Umbilical cord (tissue), 2 donors: ENCODE measurements around the gene RTN4. TPM values are rescaled to one million over a fixed set of nuclear protein-coding genes. Genes with fewer than 3 reads are reported as not detected.
"Not testable (repeated sequence)": the region's sequence is repeated elsewhere in the genome, so short reads cannot be mapped to it uniquely, and the experiment has no call there.

Experiments used
- DNase-seq: peaks from one replicate; pipeline ENCODE4 v3.0.0-alpha.2; 2015; ENCODE audit warnings: low spot score
- total RNA-seq: library from RNA; depleted of rRNA; stranded (reverse); fragments of >200 nt; gene quantifications from one replicate; pipeline ENCODE4 v1.2.3, GENCODE V29; 2014; ENCODE audit warnings: low replicate concordance; ENCODE audit not compliant: insufficient read depth

The RTN4 gene
- total RNA-seq, 1 donor from 2014 or later, result 92.9 TPM

GRCh38 chr2:55011831-55012671, 38.2 kb downstream of the RTN4 start:
- peak; percentile 21 for DNase-seq

GRCh38 chr2:55010915-55011314, 39.3 kb downstream of the RTN4 start:
- no peak for DNase-seq

GRCh38 chr2:55010149-55010591, 40.1 kb downstream of the RTN4 start:
- DNase-seq, result peak; percentile 70

- DNase-seq, result no peak
These were observed 40.8 kb downstream of the RTN4 start for GRCh38 chr2:55009277-55010060.

- DNase-seq, result no peak
These were observed 43.9 kb downstream of the RTN4 start for GRCh38 chr2:55006306-55006705.

- no peak for DNase-seq
These were observed 46.3 kb downstream of the RTN4 start for GRCh38 chr2:55003706-55004639.

GRCh38 chr2:55001716-55002115, 48.5 kb downstream of the RTN4 start:
- DNase-seq, result no peak

- DNase-seq, result no peak
These were observed 49.9 kb downstream of the RTN4 start for GRCh38 chr2:55000341-55000740.

GRCh38 chr2:54999182-54999581, 51.1 kb downstream of the RTN4 start:
- peak; percentile 66 for DNase-seq

- DNase-seq, result no peak
These were observed 52.4 kb downstream of the RTN4 start for GRCh38 chr2:54997826-54998225.

GRCh38 chr2:54995553-54995952, 54.7 kb downstream of the RTN4 start:
- no peak for DNase-seq

GRCh38 chr2:54990694-54991093, 59.6 kb downstream of the RTN4 start:
- not testable (repeated sequence) for DNase-seq

GRCh38 chr2:54988612-54989011, 61.6 kb downstream of the RTN4 start:
- DNase-seq, result no peak

GRCh38 chr2:54986264-54986663, 64.0 kb downstream of the RTN4 start:
- no peak for DNase-seq

GRCh38 chr2:54984476-54984875, 65.8 kb downstream of the RTN4 start:
- DNase-seq, result no peak

GRCh38 chr2:54983345-54984220, 66.7 kb downstream of the RTN4 start:
- peak; percentile 11 for DNase-seq

GRCh38 chr2:54981385-54981784, 68.9 kb downstream of the RTN4 start:
- no peak for DNase-seq

- DNase-seq, result peak; percentile 25
These were observed 70.8 kb downstream of the RTN4 start for GRCh38 chr2:54979321-54980044.

- peak; percentile 55 for DNase-seq
These were observed 73.1 kb downstream of the RTN4 start for GRCh38 chr2:54977149-54977548.
